Cardiac septum (tissue), 1 donor: ENCODE data around the gene SNX27. TPM values are rescaled to one million over a fixed set of nuclear protein-coding genes. Genes with fewer than 3 reads are reported as not detected.

ENCODE experiments used
- DNase-seq: peaks from one replicate; pipeline ENCODE4 v3.0.0-alpha.2; 2020; ENCODE audit warnings: low spot score
- intact Hi-C: fragments of 100-400 bp; cut with DNase I; formaldehyde crosslinking; loops from one replicate; pipeline ENCODE4 v1.14.0; 2022
- long read RNA-seq: library from polyadenylated mRNA; unstranded; transcript quantifications from one replicate; pipeline ENCODE4 v2.0.0, GENCODE V29; 2021
- total RNA-seq: library from RNA; stranded (reverse); fragmentation: NEBNext Ultra II Directional; extraction: Animal tissue kit (Norgen Biotek cat#: 25700); gene quantifications from one replicate; pipeline ENCODE4 v1.2.1, GENCODE V29; 2021
- donor health status: DM: no; HTN: no; CAD: no.

Gene SNX27
- total RNA-seq, result 33.5 TPM
- long read RNA-seq, full-length matches to known transcripts, result 14 of 30 reads
- long read RNA-seq, partial matches to known transcripts, result 1 of 30 reads
- long read RNA-seq, other reads (novel, unspliced or antisense), result 15 of 30 reads

GRCh38 chr1:151611832-151612500, at the start of gene SNX27:
SNX27 (plus strand) TSS chr1:151612050; CDS start chr1:151612202, 152 bp downstream.
- intact Hi-C loops, result loop anchor here (5.0 to 10.0 kb wide), 2 partner anchors 115 to 287 kb away; partner anchors contain the start of gene PI4KB
- DNase-seq, result peak; percentile 95

GRCh38 chr1:151562661-151563060, 49.2 kb upstream of the SNX27 start:
- intact Hi-C loops, result no loop called here
- no peak for DNase-seq

- no peak for DNase-seq
- intact Hi-C loops, result no loop called here
Measured at GRCh38 chr1:151563376-151563775, 48.5 kb upstream of the SNX27 start.

GRCh38 chr1:151565502-151566189, 46.2 kb upstream of the SNX27 start:
- intact Hi-C loops, result no loop called here
- no peak for DNase-seq

- intact Hi-C loops, result no loop called here
- no peak for DNase-seq
Measured at GRCh38 chr1:151568626-151569088, 43.2 kb upstream of the SNX27 start.

GRCh38 chr1:151570819-151571218, 41.0 kb upstream of the SNX27 start:
- intact Hi-C loops, result no loop called here
- DNase-seq, result no peak

- DNase-seq, result no peak
- intact Hi-C loops, result no loop called here
Measured at GRCh38 chr1:151574575-151575529, 37.0 kb upstream of the SNX27 start.

- DNase-seq, result no peak
- intact Hi-C loops, result no loop called here
Measured at GRCh38 chr1:151577173-151577572, 34.7 kb upstream of the SNX27 start.

GRCh38 chr1:151578941-151579340, 32.9 kb upstream of the SNX27 start:
- intact Hi-C loops, result no loop called here
- DNase-seq, result no peak

- DNase-seq, result no peak
- intact Hi-C loops, result no loop called here
Measured at GRCh38 chr1:151579436-151580225, 32.2 kb upstream of the SNX27 start.

GRCh38 chr1:151581451-151581850, 30.4 kb upstream of the SNX27 start:
- no peak for DNase-seq
- intact Hi-C loops, result no loop called here

- no peak for DNase-seq
- intact Hi-C loops, result no loop called here
Measured at GRCh38 chr1:151581921-151582320, 29.9 kb upstream of the SNX27 start.

GRCh38 chr1:151583796-151584195, 28.1 kb upstream of the SNX27 start:
- intact Hi-C loops, result no loop called here

GRCh38 chr1:151584278-151584677, 27.6 kb upstream of the SNX27 start:
- intact Hi-C loops, result no loop called here
- DNase-seq, result no peak

More at GRCh38 chr1:151583796-151584195, 28.1 kb upstream of the SNX27 start:
- DNase-seq, result no peak

- intact Hi-C loops, result no loop called here
- DNase-seq, result no peak
Measured at GRCh38 chr1:151584780-151585179, 27.1 kb upstream of the SNX27 start.

GRCh38 chr1:151585622-151586021, 26.2 kb upstream of the SNX27 start:
- DNase-seq, result no peak
- intact Hi-C loops, result no loop called here

- intact Hi-C loops, result loop anchor here (5.0 to 10.0 kb wide), 2 partner anchors 146 to 246 kb away; partner anchors contain the start of gene C2CD4D
- DNase-seq, result no peak
Measured at GRCh38 chr1:151590961-151591360, 20.9 kb upstream of the SNX27 start.

- no peak for DNase-seq
- intact Hi-C loops, result loop anchor here (2.0 to 10.0 kb wide), 3 partner anchors 141 to 244 kb away; partner anchors contain the start of gene C2CD4D
Measured at GRCh38 chr1:151593730-151594129, 18.1 kb upstream of the SNX27 start.
